GM23338 (cell line): ENCODE results near the gene HPCA. TPM values are rescaled to one million over a fixed set of nuclear protein-coding genes. Genes with fewer than 3 reads are reported as not detected.

Experiments
- ATAC-seq: fragments of 200-7000 bp; cut with Tn5 transposase; 3 replicates; pipeline ENCODE4 v1.9.1; 2020
- DNase-seq: peaks from one replicate; pipeline ENCODE4 v3.0.0-alpha.2; 2015; ENCODE audit warnings: low spot score
- H2AFZ ChIP-seq: fragments of 200-600 bp; sonication (generic); 2 replicates; pipeline ENCODE4 v1.8.0; 2016; ENCODE audit warnings: antibody characterized with exemption, mild to moderate bottlenecking, moderate library complexity
- H3F3A ChIP-seq: fragments of 200-600 bp; sonication (generic); replicated peaks from 2 replicates; pipeline ENCODE4 v1.8.0; 2017; ENCODE audit warnings: antibody characterized with exemption, mixed run types, low read depth
- H3K27ac ChIP-seq: fragments of 200-600 bp; sonication (generic); 2 replicates; pipeline ENCODE4 v1.6.1; 2016; ENCODE audit warnings: low read depth
- H3K27me3 ChIP-seq: fragments of 200-600 bp; sonication (generic); 2 replicates; pipeline ENCODE4 v1.8.0; 2016; ENCODE audit warnings: mild to moderate bottlenecking, mixed run types, moderate library complexity; ENCODE audit not compliant: insufficient read depth
- H3K36me3 ChIP-seq: fragments of 200-600 bp; sonication (generic); 2 replicates; pipeline ENCODE4 v1.8.0; 2016; ENCODE audit warnings: mild to moderate bottlenecking; ENCODE audit not compliant: insufficient read depth
- H3K4me1 ChIP-seq: fragments of 200-600 bp; sonication (generic); 2 replicates; pipeline ENCODE4 v1.8.0; 2016; ENCODE audit warnings: mild to moderate bottlenecking, moderate library complexity; ENCODE audit not compliant: insufficient read depth
- H3K4me2 ChIP-seq: fragments of 200-600 bp; sonication (generic); 2 replicates; pipeline ENCODE4 v1.7.1; 2017; ENCODE audit warnings: mixed run types
- H3K4me3 ChIP-seq: fragments of 200-600 bp; sonication (generic); 2 replicates; pipeline ENCODE4 v1.6.1; 2016; ENCODE audit warnings: mixed run types
- H3K79me2 ChIP-seq: fragments of 200-600 bp; sonication (generic); replicated peaks from 2 replicates; pipeline ENCODE4 v1.8.0; 2017; ENCODE audit warnings: mild to moderate bottlenecking; ENCODE audit not compliant: insufficient read depth
- H3K9me2 ChIP-seq: fragments of 200-600 bp; sonication (generic); 2 replicates; pipeline ENCODE4 v1.8.0; 2017; ENCODE audit not compliant: insufficient read depth
- H4K20me1 ChIP-seq: fragments of 200-600 bp; sonication (generic); replicated peaks from 2 replicates; pipeline ENCODE4 v1.8.0; 2017; ENCODE audit warnings: mild to moderate bottlenecking; ENCODE audit not compliant: insufficient read depth
- H3K27ac Mint-ChIP-seq: 2 replicates; pipeline ENCODE4 v1.8.0; 2020; ENCODE audit warnings: inconsistent platforms, mild to moderate bottlenecking, moderate library complexity, mixed read lengths
- H3K27me3 Mint-ChIP-seq: 3 replicates; pipeline ENCODE4 v1.8.0; 2022; ENCODE audit warnings: low read depth, mild to moderate bottlenecking, moderate library complexity, mixed read lengths, inconsistent platforms; ENCODE audit not compliant: insufficient read depth, poor library complexity
- H3K36me3 Mint-ChIP-seq: 3 replicates; pipeline ENCODE4 v1.8.0; 2021; ENCODE audit warnings: low read depth, mild to moderate bottlenecking, inconsistent platforms, moderate library complexity, mixed read lengths
- H3K4me1 Mint-ChIP-seq: 3 replicates; pipeline ENCODE4 v1.8.0; 2020; ENCODE audit warnings: mild to moderate bottlenecking, inconsistent platforms, mixed read lengths
- H3K4me3 Mint-ChIP-seq: 3 replicates; pipeline ENCODE4 v1.8.0; 2021; ENCODE audit warnings: moderate library complexity, mild to moderate bottlenecking, inconsistent platforms, mixed read lengths
- H3K9me3 Mint-ChIP-seq: 3 replicates; pipeline ENCODE4 v1.8.0; 2020; ENCODE audit warnings: moderate library complexity, mild to moderate bottlenecking, inconsistent platforms, mixed read lengths
- CREB1 ChIP-seq: fragments of 250-450 bp; sonication (Bioruptor Pico); IDR thresholded peaks from 2 replicates; pipeline ENCODE4 v1.5.0; 2020; ENCODE audit warnings: low read depth, mild to moderate bottlenecking, moderate library complexity
- CTCF ChIP-seq, 2 experiments: fragments of 200-600 bp in 1 of 2; sonication (generic) in 1 of 2; conservative IDR thresholded peaks; 2 replicates each; pipeline versions ENCODE4 v1.5.1 to v1.6.1; 2016 to 2017; ENCODE audit warnings: antibody characterized with exemption in 2 of 2, low read depth in 2 of 2, mild to moderate bottlenecking in 2 of 2, moderate library complexity in 1 of 2
- ETS1 ChIP-seq: IDR thresholded peaks from 2 replicates; pipeline ENCODE4 v1.6.1; 2016; ENCODE audit warnings: antibody characterized with exemption
- EZH2 ChIP-seq: fragments of 200-600 bp; sonication (generic); IDR thresholded peaks from one replicate; pipeline ENCODE4 v1.8.0; 2017; ENCODE audit warnings: antibody characterized with exemption, mild to moderate bottlenecking, low read depth; ENCODE audit not compliant: unreplicated experiment
- EZH2phosphoT487 ChIP-seq: fragments of 200-600 bp; sonication (generic); IDR thresholded peaks from one replicate; pipeline ENCODE4 v1.8.1; 2018; ENCODE audit warnings: antibody characterized with exemption; ENCODE audit not compliant: unreplicated experiment
- JUNB ChIP-seq: IDR thresholded peaks from one replicate; pipeline ENCODE4 v1.6.1; 2016; ENCODE audit warnings: antibody characterized with exemption; ENCODE audit not compliant: unreplicated experiment
- NANOG ChIP-seq: IDR thresholded peaks from 2 replicates; pipeline ENCODE4 v1.6.1; 2016; ENCODE audit warnings: antibody characterized with exemption, borderline replicate concordance
- POLR2AphosphoS5 ChIP-seq: IDR thresholded peaks from 2 replicates; pipeline ENCODE4 v1.6.1; 2016; ENCODE audit warnings: antibody characterized with exemption, low read depth
- REST ChIP-seq: IDR thresholded peaks from one replicate; pipeline ENCODE4 v1.6.1; 2018; ENCODE audit warnings: antibody characterized with exemption; ENCODE audit not compliant: unreplicated experiment
- STAT1 ChIP-seq: IDR thresholded peaks from one replicate; pipeline ENCODE4 v1.6.1; 2016; ENCODE audit warnings: antibody characterized with exemption; ENCODE audit not compliant: unreplicated experiment
- ZNF114 ChIP-seq: fragments of 250-450 bp; sonication (Bioruptor Pico); IDR thresholded peaks from 2 replicates; pipeline ENCODE4 v1.5.0; 2020; ENCODE audit warnings: mild to moderate bottlenecking, moderate library complexity
- ZNF331 ChIP-seq: fragments of 250-450 bp; sonication (Bioruptor Pico); IDR thresholded peaks from 2 replicates; pipeline ENCODE4 v1.5.0; 2020; ENCODE audit warnings: low read depth, mild to moderate bottlenecking, moderate library complexity
- ZNF462 ChIP-seq: fragments of 250-450 bp; sonication (Bioruptor Pico); IDR thresholded peaks from 2 replicates; pipeline ENCODE4 v1.5.0; 2020; ENCODE audit warnings: mild to moderate bottlenecking, moderate library complexity
- polyA plus RNA-seq: library from polyadenylated mRNA; unstranded; fragments of >200 nt; fragmentation: Nextera tagmentation; extraction: Ambion mirVana; gene quantifications from 2 replicates; pipeline ENCODE4 v1.2.1, GENCODE V29; 2016
- total RNA-seq: library from RNA; depleted of rRNA; stranded (reverse); fragments of >200 nt; shearing (Covaris generic); gene quantifications from 2 replicates; pipeline ENCODE4 v1.2.3, GENCODE V29; 2014

Gene HPCA
- total and polyA plus RNA-seq, 2 experiments from 2014 or later: 0.35 to 0.82 TPM

- no peak overlapping the region for H3K4me2 ChIP-seq
- no peak overlapping the region for H3K4me3 ChIP-seq
- no peaks in the 10 kb centered on the region for H3K9me3 Mint-ChIP-seq
- peaks cover 15% of the 10 kb centered on the region for H3K4me1 ChIP-seq
- no peak overlapping the region for H3K4me3 Mint-ChIP-seq
- TF ChIP-seq STAT1 (no peak), POLR2AphosphoS5 (no peak), JUNB (no peak), CREB1 (CRISPR knock-in tag) (no peak), CTCF (conservative IDR thresholded peaks at IDR 0.05; ENCODE audit: low read depth in 2 of 2) (no peak), ZNF114 (CRISPR knock-in tag) (no peak), NANOG (no peak), ZNF462 (CRISPR knock-in tag) (no peak), ZNF331 (no peak), EZH2 (no peak), REST (no peak), ETS1 (no peak), EZH2phosphoT487 (no peak)
- no peaks in the 10 kb centered on the region for H3K9me2 ChIP-seq
- H2AFZ ChIP-seq: no peak overlapping the region
- no peaks in the 10 kb centered on the region for H3K36me3 ChIP-seq
- no peak overlapping the region for H3K27ac ChIP-seq
- no peak overlapping the region for H3K27ac Mint-ChIP-seq
- no peaks in the 10 kb centered on the region for H3K79me2 ChIP-seq
- no peak for ATAC-seq
- H3K27me3 ChIP-seq: peaks cover 33% of the 10 kb centered on the region
- H3K27me3 Mint-ChIP-seq: peaks cover 27% of the 10 kb centered on the region
- H3F3A ChIP-seq: no peaks in the 10 kb centered on the region
- peaks cover 6% of the 10 kb centered on the region; the same call in 1 of the 2 replicates for H4K20me1 ChIP-seq
- no peak for DNase-seq
- no peaks in the 10 kb centered on the region; the same call in 2 of the 3 replicates for H3K36me3 Mint-ChIP-seq
- peaks cover 20% of the 10 kb centered on the region for H3K4me1 Mint-ChIP-seq
Observed at GRCh38 chr1:32883338-32884031, 2.8 kb upstream of the HPCA start.
